ENCODE data around the gene IL20RB.

Gene IL20RB

GRCh38 chr3:137032465-137033120, 74.8 kb downstream of the IL20RB start:
- peak; percentile 41 to 65 for DNase-seq (ENCODE audit: extremely low read depth in 1 of 2, low read depth in 1 of 2)

DNA sequence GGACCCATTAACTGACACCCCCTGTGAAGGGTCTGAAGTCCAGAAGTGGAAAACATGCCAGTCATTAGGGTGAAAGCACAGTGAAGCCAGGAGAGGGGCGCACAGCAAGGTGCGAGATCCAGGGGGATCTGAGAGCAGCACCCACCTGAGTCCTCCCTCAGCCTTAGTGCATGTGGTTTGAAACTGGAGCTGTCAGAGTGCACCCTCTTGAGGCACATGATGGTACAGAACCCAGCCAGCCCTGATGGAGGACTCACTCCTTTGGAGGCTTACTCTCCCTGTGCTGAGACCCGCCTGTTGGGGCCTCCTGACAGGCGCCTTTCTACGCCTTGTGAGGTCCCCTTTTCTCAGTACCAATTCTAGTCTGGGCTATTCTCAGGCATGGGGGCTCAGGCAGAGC, 77.8 kb downstream of the IL20RB start:
- no peak for DNase-seq (ENCODE audit: extremely low read depth in 1 of 2, low read depth in 1 of 2)

DNA sequence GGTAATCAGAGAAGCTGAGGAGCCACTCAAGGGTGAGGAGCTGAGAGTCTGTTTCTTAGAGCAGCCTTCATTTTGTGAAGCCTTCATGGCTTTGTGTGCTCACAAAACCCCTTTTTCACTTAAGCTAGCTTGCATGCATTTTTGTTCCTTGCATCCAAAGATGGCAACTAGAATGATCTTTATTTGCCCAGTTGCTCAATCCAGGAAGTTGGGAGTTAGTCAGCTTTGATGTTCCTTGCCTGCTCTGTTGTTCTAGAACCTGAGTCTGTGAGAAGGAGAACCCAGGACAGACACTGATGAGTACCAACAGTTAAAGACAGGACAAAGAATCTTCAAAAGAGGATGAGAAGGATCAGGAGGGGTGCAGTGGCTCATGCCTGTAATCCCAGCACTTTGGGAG, 81.8 kb downstream of the IL20RB start:
- no peak for DNase-seq (ENCODE audit: extremely low read depth in 1 of 2, low read depth in 1 of 2)

- no peak for DNase-seq (ENCODE audit: extremely low read depth in 1 of 2, low read depth in 1 of 2)
Observed at GRCh38 chr3:137041251-137041650, 83.5 kb downstream of the IL20RB start.

DNA sequence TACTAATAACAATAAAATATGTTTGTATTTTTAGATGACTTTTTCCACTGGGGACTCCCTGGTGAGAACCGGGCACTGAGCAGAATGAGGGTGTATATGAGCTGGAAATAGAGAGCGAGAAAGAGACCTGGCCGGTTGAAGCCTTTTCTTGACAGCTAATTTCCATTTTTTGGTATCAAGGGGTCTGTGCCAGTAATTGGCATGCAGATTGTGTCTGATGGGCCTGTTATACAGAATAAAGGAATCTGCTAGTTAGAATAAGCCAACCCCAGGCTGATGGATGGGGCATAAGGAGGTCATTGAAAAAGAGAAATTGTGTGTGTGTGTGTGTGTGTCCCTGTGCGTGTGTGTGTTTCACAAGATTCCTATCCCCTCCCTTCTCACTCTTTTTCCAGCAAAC, 83.9 kb downstream of the IL20RB start:
- DNase-seq (ENCODE audit: extremely low read depth in 1 of 2, low read depth in 1 of 2) = no peak

DNA sequence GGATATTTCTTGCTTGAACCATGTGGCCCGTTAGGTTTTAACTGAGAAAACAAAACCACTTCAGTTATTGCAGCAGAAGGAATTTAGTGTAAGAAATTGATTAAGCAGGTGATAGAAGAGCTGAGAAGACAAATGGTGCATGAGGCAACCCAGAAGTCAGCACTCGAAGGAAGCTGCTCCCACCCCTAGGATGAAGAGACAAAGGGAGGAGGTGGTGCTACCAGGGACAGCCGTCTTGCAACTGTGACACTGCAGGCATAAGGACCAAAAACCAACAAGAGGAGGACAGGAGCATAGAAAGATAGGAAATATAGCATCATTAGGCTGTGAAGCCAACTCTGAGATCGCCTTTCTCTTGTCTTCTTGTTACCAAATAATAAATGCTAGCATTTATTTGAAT, 89.0 kb downstream of the IL20RB start:
- no peak for DNase-seq (ENCODE audit: extremely low read depth in 1 of 2, low read depth in 1 of 2)

- DNase-seq (ENCODE audit: extremely low read depth in 1 of 2, low read depth in 1 of 2) = no peak
Observed at GRCh38 chr3:137047240-137047639, 89.5 kb downstream of the IL20RB start.

- no peak for DNase-seq (ENCODE audit: extremely low read depth in 1 of 2, low read depth in 1 of 2)
Observed at GRCh38 chr3:137050281-137050680, 92.5 kb downstream of the IL20RB start.

GRCh38 chr3:137052298-137052697, 94.5 kb downstream of the IL20RB start:
- DNase-seq (ENCODE audit: extremely low read depth in 1 of 2, low read depth in 1 of 2) = no peak

Data from stimulated activated CD8-positive, alpha-beta memory T cell treated with anti-CD3 and anti-CD28 coated beads, Interleukin-7, amount 100 ng/mL, for 48 hours (primary cell).